HepG2 (cell line): ENCODE results near the gene HABP4. TPM values are rescaled to one million over a fixed set of nuclear protein-coding genes. Genes with fewer than 3 reads are reported as not detected.

Experiments used
- BATF2 ChIP-seq: sonication (generic); formaldehyde crosslinking; IDR thresholded peaks from 2 replicates; pipeline ENCODE4 v1.8.0; 2022; ENCODE audit warnings: mild to moderate bottlenecking, missing genetic modification reagents, moderate library complexity
- BRCA1 ChIP-seq: sonication (generic); formaldehyde crosslinking; IDR thresholded peaks from 2 replicates; pipeline ENCODE4 v1.4.0; 2020; ENCODE audit warnings: missing genetic modification reagents
- CBX5 ChIP-seq: sonication (generic); formaldehyde crosslinking; IDR thresholded peaks from 2 replicates; pipeline ENCODE4 v1.4.0; 2020; ENCODE audit warnings: missing genetic modification reagents, borderline replicate concordance
- CEBPB ChIP-seq: IDR thresholded peaks from 2 replicates; pipeline ENCODE4 v1.6.1; 2011; ENCODE audit warnings: low read depth, low read length, improper control_type of control experiment, borderline replicate concordance
- CSRNP2 ChIP-seq: sonication (generic); formaldehyde crosslinking; conservative IDR thresholded peaks from 2 replicates; pipeline ENCODE4 v1.8.0; 2022; ENCODE audit warnings: low read depth, missing genetic modification reagents
- DMAP1 ChIP-seq: IDR thresholded peaks from 2 replicates; pipeline ENCODE4 v1.6.1; 2016
- DNMT3B ChIP-seq: conservative IDR thresholded peaks from 2 replicates; pipeline ENCODE4 v1.6.1; 2016; ENCODE audit warnings: missing biosample characterization, control low read depth
- HNF4A ChIP-seq: sonication (generic); formaldehyde crosslinking; IDR thresholded peaks from 2 replicates; pipeline ENCODE4 v1.4.0; 2020; ENCODE audit warnings: missing genetic modification reagents
- ISL2 ChIP-seq: sonication (generic); formaldehyde crosslinking; IDR thresholded peaks from 2 replicates; pipeline ENCODE4 v1.5.0; 2020; ENCODE audit warnings: missing genetic modification reagents
- NR2F6 ChIP-seq, 2 experiments: IDR thresholded peaks; 2 replicates each; pipeline ENCODE4 v1.6.1; 2016; ENCODE audit warnings: antibody characterized with exemption in 1 of 2, mild to moderate bottlenecking in 1 of 2
- PHF5A ChIP-seq: IDR thresholded peaks from one replicate; pipeline ENCODE4 v1.6.1; 2018; ENCODE audit warnings: low read depth, missing genetic modification reagents; ENCODE audit not compliant: unreplicated experiment
- POLR2G ChIP-seq: fragments of 200-400 bp; formaldehyde crosslinking; IDR thresholded peaks from 2 replicates; pipeline ENCODE4 v1.6.1; 2018; ENCODE audit warnings: mild to moderate bottlenecking, low read depth, low read length, moderate library complexity
- YEATS2 ChIP-seq: sonication (generic); formaldehyde crosslinking; IDR thresholded peaks from 2 replicates; pipeline ENCODE4 v1.4.0; 2020; ENCODE audit warnings: missing genetic modification reagents, borderline replicate concordance
- ZBTB42 ChIP-seq: sonication (generic); formaldehyde crosslinking; IDR thresholded peaks from 2 replicates; pipeline ENCODE4 v1.5.0; 2020; ENCODE audit warnings: mild to moderate bottlenecking, missing genetic modification reagents
- ZFP41 ChIP-seq: sonication (generic); formaldehyde crosslinking; IDR thresholded peaks from 2 replicates; pipeline ENCODE4 v1.4.0; 2020; ENCODE audit warnings: mild to moderate bottlenecking, missing genetic modification reagents, borderline replicate concordance
- ZNF142 ChIP-seq: sonication (generic); formaldehyde crosslinking; IDR thresholded peaks from 2 replicates; pipeline ENCODE4 v1.4.0; 2020; ENCODE audit warnings: missing genetic modification reagents
- ZNF326 ChIP-seq: sonication (generic); formaldehyde crosslinking; IDR thresholded peaks from 2 replicates; pipeline ENCODE4 v1.4.0; 2020; ENCODE audit warnings: missing genetic modification reagents, borderline replicate concordance
- ZNF501 ChIP-seq: sonication (generic); formaldehyde crosslinking; IDR thresholded peaks from 2 replicates; pipeline ENCODE4 v1.5.1; 2020; ENCODE audit warnings: mild to moderate bottlenecking, moderate library complexity, missing genetic modification reagents
- ZNF768 ChIP-seq: sonication (generic); formaldehyde crosslinking; IDR thresholded peaks from 2 replicates; pipeline ENCODE4 v1.4.0; 2020; ENCODE audit warnings: missing genetic modification reagents
- ZSCAN22 ChIP-seq: sonication (generic); formaldehyde crosslinking; IDR thresholded peaks from 2 replicates; pipeline ENCODE4 v1.4.0; 2020; ENCODE audit warnings: mild to moderate bottlenecking, missing genetic modification reagents
- ZSCAN31 ChIP-seq: sonication (generic); formaldehyde crosslinking; IDR thresholded peaks from 2 replicates; pipeline ENCODE4 v1.5.0; 2020; ENCODE audit warnings: low read depth, mild to moderate bottlenecking, missing genetic modification reagents
- polyA plus RNA-seq, 8 experiments: library from polyadenylated mRNA; depleted of rRNA in 3 of 8; stranded (reverse) in 7 of 8; unstranded in 1 of 8; fragments of >200 nt; fragmentation: Illumina TruSeq in 4 of 8; extraction: Trizol in 4 of 8; gene quantifications; 2 replicates each; pipeline versions ENCODE4 v1.2.1 to v1.2.3, GENCODE V29; 2011 to 2016; ENCODE audit warnings: low read depth in 4 of 8, missing spikeins in 1 of 8, mixed read lengths in 1 of 8; ENCODE audit not compliant: insufficient read depth in 1 of 8
- total RNA-seq, 5 experiments: library from RNA; depleted of rRNA; stranded (reverse); fragments of >200 nt; fragmentation: Illumina TruSeq; extraction: Trizol; gene quantifications; 2 replicates each; pipeline ENCODE4 v1.2.3, GENCODE V29; 2016; ENCODE audit warnings: low read depth in 1 of 5
- TF ChIP-seq, protein P1 (sequence below): sonication (generic); formaldehyde crosslinking; IDR thresholded peaks from 2 replicates; pipeline ENCODE4 v1.4.0; 2020; ENCODE audit warnings: mild to moderate bottlenecking, missing genetic modification reagents

Gene HABP4
- total and polyA plus RNA-seq, 2 of the 13 experiments (the other 11 are each of a cell fraction or from before 2014, with no cell fraction given): 14.3 to 26.6 TPM

- TF ChIP-seq CEBPB (no peak), ZSCAN31 (peak; percentile 88; the same call in 1 of the 2 replicates), BATF2 (CRISPR knock-in tag) (no peak), YEATS2 (CRISPR knock-in tag) (peak; percentile 84), POLR2G (peak; percentile 83), ZNF768 (CRISPR knock-in tag) (no peak; the same call in 1 of the 2 replicates), ISL2 (CRISPR knock-in tag) (peak; percentile 77; the same call in 1 of the 2 replicates), BRCA1 (CRISPR knock-in tag) (0 out of 2 replicates have a peak, but pooled peaks have one; percentile 66), CBX5 (CRISPR knock-in tag) (peak; percentile 61; the same call in 1 of the 2 replicates), ZSCAN22 (CRISPR knock-in tag) (no peak), DMAP1 (peak; percentile 86), ZBTB42 (CRISPR knock-in tag) (no peak), PHF5A (CRISPR knock-in tag) (no peak), ZNF326 (CRISPR knock-in tag) (no peak), HNF4A (peak; percentile 60), ZNF142 (CRISPR knock-in tag) (no peak; the same call in 1 of the 2 replicates), CSRNP2 (CRISPR knock-in tag) (no peak; the same call in 1 of the 2 replicates), DNMT3B (0 out of 2 replicates have a peak, but pooled peaks have one; percentile 34), ZFP41 (CRISPR knock-in tag) (0 out of 2 replicates have a peak, but pooled peaks have one; percentile 40), NR2F6 (IDR thresholded peaks at IDR 0.05) (no peak), NR2F6 (CRISPR knock-in tag; IDR thresholded peaks at IDR 0.05) (peak; percentile 87), ZNF501 (CRISPR knock-in tag) (peak; percentile 87)
- TF ChIP-seq, protein P1, sequence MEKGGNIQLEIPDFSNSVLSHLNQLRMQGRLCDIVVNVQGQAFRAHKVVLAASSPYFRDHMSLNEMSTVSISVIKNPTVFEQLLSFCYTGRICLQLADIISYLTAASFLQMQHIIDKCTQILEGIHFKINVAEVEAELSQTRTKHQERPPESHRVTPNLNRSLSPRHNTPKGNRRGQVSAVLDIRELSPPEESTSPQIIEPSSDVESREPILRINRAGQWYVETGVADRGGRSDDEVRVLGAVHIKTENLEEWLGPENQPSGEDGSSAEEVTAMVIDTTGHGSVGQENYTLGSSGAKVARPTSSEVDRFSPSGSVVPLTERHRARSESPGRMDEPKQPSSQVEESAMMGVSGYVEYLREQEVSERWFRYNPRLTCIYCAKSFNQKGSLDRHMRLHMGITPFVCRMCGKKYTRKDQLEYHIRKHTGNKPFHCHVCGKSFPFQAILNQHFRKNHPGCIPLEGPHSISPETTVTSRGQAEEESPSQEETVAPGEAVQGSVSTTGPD (CRISPR knock-in tag): no peak
Observed at GRCh38 chr9:96417051-96417586, 32.9 kb upstream of the HABP4 start (continued).
